GM12891 (cell line): ENCODE results near the gene MACROH2A1.

ENCODE experiments used
- POLR2A ChIP-seq: IDR thresholded peaks from 2 replicates; pipeline ENCODE4 v1.6.1; 2011; ENCODE audit warnings: low read depth, low read length, control low read depth
- POLR2AphosphoS5 ChIP-seq: IDR thresholded peaks from 2 replicates; pipeline ENCODE4 v1.6.1; 2011; ENCODE audit warnings: low read depth, low read length, control low read depth
- TAF1 ChIP-seq: IDR thresholded peaks from 2 replicates; pipeline ENCODE4 v1.6.1; 2011; ENCODE audit warnings: low read depth, low read length, control low read depth

GRCh38 chr5:135377751-135378680, 21.0 kb downstream of the MACROH2A1 start:
- TF ChIP-seq TAF1 = no peak
- TF ChIP-seq POLR2AphosphoS5 = no peak
- TF ChIP-seq POLR2A = no peak
